ENCODE measurements around the gene NFKBIA.

DNA sequence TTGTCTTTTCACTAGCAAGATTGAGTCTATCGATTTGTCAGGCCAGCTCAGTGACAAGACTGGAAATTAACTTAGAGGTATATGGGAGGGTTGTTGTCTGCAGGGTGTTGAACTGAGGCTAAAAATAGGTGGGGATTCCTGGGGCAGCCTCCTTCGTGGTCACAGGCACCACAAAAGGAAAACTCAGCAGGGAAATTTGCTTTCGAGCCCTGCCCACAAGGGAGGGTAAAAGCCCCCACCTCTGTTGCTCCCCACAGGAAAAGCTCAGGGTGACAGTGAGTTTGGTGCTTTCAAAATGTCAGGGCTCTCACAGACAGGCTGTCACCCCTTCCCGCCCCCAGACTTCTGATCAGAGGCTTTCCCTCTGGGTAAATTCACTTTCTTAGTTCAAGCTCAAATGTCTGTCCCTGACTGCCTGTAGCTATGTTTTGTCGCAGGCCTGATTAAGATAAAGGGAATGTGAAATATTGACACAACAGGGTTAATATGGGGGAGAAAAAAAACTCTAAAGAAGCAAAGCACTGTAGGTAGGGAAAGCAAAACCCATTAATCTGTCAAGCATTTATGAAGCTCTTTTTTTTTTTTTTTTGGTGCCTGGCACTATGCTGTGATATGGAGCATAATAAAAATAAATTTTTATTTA, 11.7 kb upstream of the NFKBIA start:
- TF ChIP-seq, protein P1, sequence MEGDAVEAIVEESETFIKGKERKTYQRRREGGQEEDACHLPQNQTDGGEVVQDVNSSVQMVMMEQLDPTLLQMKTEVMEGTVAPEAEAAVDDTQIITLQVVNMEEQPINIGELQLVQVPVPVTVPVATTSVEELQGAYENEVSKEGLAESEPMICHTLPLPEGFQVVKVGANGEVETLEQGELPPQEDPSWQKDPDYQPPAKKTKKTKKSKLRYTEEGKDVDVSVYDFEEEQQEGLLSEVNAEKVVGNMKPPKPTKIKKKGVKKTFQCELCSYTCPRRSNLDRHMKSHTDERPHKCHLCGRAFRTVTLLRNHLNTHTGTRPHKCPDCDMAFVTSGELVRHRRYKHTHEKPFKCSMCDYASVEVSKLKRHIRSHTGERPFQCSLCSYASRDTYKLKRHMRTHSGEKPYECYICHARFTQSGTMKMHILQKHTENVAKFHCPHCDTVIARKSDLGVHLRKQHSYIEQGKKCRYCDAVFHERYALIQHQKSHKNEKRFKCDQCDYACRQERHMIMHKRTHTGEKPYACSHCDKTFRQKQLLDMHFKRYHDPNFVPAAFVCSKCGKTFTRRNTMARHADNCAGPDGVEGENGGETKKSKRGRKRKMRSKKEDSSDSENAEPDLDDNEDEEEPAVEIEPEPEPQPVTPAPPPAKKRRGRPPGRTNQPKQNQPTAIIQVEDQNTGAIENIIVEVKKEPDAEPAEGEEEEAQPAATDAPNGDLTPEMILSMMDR (IDR thresholded peaks at IDR 0.05), result no peak
- no peak for TF ChIP-seq POLR2A (IDR thresholded peaks at IDR 0.05)

Data from right lobe of liver (tissue), 4 donors.